Progenitor cell of endocrine pancreas (in vitro differentiated cells): ENCODE data around the gene FAM181B. TPM values are rescaled to one million over a fixed set of nuclear protein-coding genes. Genes with fewer than 3 reads are reported as not detected.
A peak's percentile ranks its signal among the peaks of the same experiment; 100 is the strongest.

Experiments used
- DNase-seq: peaks from one replicate; pipeline ENCODE4 v3.0.0; 2021; ENCODE audit warnings: low spot score; ENCODE audit not compliant: unreplicated experiment
- H3K27ac Mint-ChIP-seq: 2 replicates; pipeline ENCODE4 v1.8.0; 2021; ENCODE audit warnings: mild to moderate bottlenecking, moderate library complexity, mixed read lengths
- H3K27me3 Mint-ChIP-seq: 2 replicates; pipeline ENCODE4 v1.8.0; 2021; ENCODE audit warnings: mixed read lengths
- H3K36me3 Mint-ChIP-seq: 2 replicates; pipeline ENCODE4 v1.8.0; 2022; ENCODE audit warnings: mixed read lengths; ENCODE audit not compliant: insufficient read depth
- H3K4me1 Mint-ChIP-seq: 2 replicates; pipeline ENCODE4 v1.8.0; 2021; ENCODE audit warnings: low read depth, mixed read lengths
- H3K4me3 Mint-ChIP-seq: 2 replicates; pipeline ENCODE4 v1.8.0; 2021; ENCODE audit warnings: low read depth, mild to moderate bottlenecking, moderate library complexity, mixed read lengths
- H3K9me3 Mint-ChIP-seq: 2 replicates; pipeline ENCODE4 v1.8.0; 2021; ENCODE audit warnings: low read depth, mixed read lengths
- total RNA-seq: library from RNA; stranded (reverse); gene quantifications from 2 replicates; pipeline ENCODE4 v1.2.1, GENCODE V29; 2021
- TF ChIP-seq, protein P1 (sequence below): fragments of 200-600 bp; sonication (generic); IDR thresholded peaks from one replicate; pipeline ENCODE4 v1.5.0; 2021; ENCODE audit warnings: antibody characterized with exemption, mild to moderate bottlenecking; ENCODE audit not compliant: unreplicated experiment

FAM181B gene
- total RNA-seq, 1 donor from 2014 or later, result 8.9 TPM

DNA sequence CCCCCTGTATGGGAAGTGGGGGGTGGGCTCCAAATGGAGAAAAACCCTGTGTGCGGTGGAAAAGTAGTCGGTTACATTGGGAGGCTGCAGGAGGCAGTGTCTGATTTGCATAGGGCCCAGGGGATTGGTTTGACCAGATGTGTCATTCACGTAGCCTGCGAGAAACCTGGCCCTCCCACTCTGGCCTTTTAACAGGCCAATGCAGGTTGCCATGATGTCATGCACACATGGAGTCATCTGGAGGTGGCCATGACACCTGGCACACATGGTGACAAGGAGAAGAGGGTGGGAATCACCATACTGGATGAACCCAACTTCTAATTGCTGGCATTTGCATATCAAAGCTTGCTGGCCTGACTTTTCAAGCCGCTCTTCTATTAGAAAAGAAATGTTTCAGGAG is 50.6 kb downstream of the FAM181B start:
- no peak for DNase-seq
- TF ChIP-seq, protein P1, sequence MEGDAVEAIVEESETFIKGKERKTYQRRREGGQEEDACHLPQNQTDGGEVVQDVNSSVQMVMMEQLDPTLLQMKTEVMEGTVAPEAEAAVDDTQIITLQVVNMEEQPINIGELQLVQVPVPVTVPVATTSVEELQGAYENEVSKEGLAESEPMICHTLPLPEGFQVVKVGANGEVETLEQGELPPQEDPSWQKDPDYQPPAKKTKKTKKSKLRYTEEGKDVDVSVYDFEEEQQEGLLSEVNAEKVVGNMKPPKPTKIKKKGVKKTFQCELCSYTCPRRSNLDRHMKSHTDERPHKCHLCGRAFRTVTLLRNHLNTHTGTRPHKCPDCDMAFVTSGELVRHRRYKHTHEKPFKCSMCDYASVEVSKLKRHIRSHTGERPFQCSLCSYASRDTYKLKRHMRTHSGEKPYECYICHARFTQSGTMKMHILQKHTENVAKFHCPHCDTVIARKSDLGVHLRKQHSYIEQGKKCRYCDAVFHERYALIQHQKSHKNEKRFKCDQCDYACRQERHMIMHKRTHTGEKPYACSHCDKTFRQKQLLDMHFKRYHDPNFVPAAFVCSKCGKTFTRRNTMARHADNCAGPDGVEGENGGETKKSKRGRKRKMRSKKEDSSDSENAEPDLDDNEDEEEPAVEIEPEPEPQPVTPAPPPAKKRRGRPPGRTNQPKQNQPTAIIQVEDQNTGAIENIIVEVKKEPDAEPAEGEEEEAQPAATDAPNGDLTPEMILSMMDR, result no peak
- H3K27me3 Mint-ChIP-seq, result no peaks in the 10 kb centered on the region
- peaks cover 13% of the 10 kb centered on the region for H3K9me3 Mint-ChIP-seq
- no peaks in the 10 kb centered on the region for H3K36me3 Mint-ChIP-seq
- H3K4me1 Mint-ChIP-seq, result peaks cover 10% of the 10 kb centered on the region
- H3K4me3 Mint-ChIP-seq, result no peak overlapping the region
- H3K27ac Mint-ChIP-seq, result no peak overlapping the region

DNA sequence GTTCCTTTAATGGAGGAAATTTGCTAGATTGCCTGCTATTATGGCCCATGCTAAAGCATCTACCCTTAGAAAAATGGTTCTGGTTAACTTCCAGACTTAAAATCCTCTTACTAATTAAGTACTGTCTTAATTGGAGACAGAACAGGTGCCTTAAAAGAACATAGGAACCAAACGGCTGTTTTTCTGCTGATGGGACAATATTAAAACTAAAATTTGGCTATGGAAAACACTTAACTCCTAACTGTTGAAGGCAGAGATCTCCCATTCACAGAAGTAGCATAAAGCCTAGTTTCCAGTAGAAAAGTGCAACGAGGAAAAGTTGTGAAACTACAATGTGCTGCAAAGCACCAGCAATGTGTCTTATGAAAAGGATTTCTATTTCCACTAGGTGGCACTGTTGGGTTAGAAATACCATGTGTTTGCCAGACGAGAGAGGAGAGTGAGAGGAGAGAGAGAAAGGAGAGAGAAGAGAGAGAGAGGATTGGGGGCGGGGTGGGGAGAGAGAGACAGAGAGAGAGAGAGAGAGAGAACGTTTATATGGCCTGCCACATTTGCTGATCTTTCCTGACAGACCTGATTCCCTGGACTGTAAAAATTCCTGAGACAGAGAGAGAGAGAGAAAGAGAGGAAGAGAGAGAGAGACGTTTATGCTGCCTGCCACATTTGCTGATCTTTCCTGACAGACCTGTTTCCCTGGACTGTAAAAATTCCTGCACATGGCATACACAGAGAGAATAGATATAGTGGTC is 51.5 kb downstream of the FAM181B start:
- Mint-ChIP-seq H3K4me3 (no peak overlapping the region), H3K36me3 (no peaks in the 10 kb centered on the region), H3K4me1 (peaks cover 7% of the 10 kb centered on the region), H3K27ac (peak overlapping the region; percentile 19), H3K27me3 (no peaks in the 10 kb centered on the region), H3K9me3 (peaks cover 13% of the 10 kb centered on the region)
- TF ChIP-seq, protein P1, result peak; percentile 61
- no peak for DNase-seq

DNA sequence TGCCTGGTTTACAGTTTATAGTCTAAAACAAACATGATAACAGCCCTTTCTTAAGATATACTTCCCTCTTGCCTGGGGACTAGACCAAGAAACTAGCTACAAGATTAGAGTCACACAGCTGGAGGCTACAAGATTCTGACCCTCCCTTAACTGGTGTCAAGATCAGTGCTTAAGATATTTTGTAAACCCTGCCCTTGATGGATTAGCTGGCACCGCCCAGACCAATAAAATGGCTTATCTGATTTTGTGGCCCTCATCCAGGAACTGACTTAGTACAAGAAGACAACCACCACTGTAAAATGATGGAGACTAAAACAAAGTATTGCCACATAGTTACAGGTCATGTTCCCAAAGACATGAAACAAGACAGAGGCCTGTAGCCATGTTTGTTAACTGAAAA is 53.4 kb downstream of the FAM181B start:
- no peaks in the 10 kb centered on the region for H3K27me3 Mint-ChIP-seq

More for the DNA sequence above, 53.4 kb downstream of the FAM181B start:
- H3K4me3 Mint-ChIP-seq, result no peak overlapping the region
- H3K9me3 Mint-ChIP-seq, result peaks cover 13% of the 10 kb centered on the region
- peaks cover 4% of the 10 kb centered on the region for H3K4me1 Mint-ChIP-seq
- H3K36me3 Mint-ChIP-seq, result no peaks in the 10 kb centered on the region
- H3K27ac Mint-ChIP-seq, result no peak overlapping the region
- no peak for DNase-seq
- TF ChIP-seq, protein P1, result no peak

Other genes starting within 250 kb of the FAM181B start
- 66.3 and 81.4 TPM in 2 replicates for gene PRCP, start 166.6 kb upstream of the FAM181B start, total RNA-seq
- gene DDIAS, start 167.9 kb upstream of the FAM181B start, total RNA-seq, result 7.1 and 7.8 TPM in 2 replicates